Stimulated activated CD4-positive, alpha-beta T cell treated with anti-CD3 and anti-CD28 coated beads, Interleukin-2, amount 100 ng/mL, for 48 hours (primary cell): ENCODE data around the gene RNF126.
A peak's percentile ranks its signal among the peaks of the same experiment; 100 is the strongest.
"Not testable (repeated sequence)": the region's sequence is repeated elsewhere in the genome, so short reads cannot be mapped to it uniquely, and the experiment has no call there.

Experiments
- DNase-seq, 2 donors: peaks; one replicate each; pipeline ENCODE4 v3.0.0-alpha.2; 2020

The RNF126 gene

GRCh38 chr19:685454-685931 is 22.5 kb upstream of the RNF126 start:
- DNase-seq = no peak

- no peak for DNase-seq
Measured at GRCh38 chr19:682678-683320, 19.8 kb upstream of the RNF126 start.

GRCh38 chr19:681029-682019 is 18.3 kb upstream of the RNF126 start:
- DNase-seq = peak in 1 of 2 donors; percentile 95

GRCh38 chr19:680287-681028 is 17.4 kb upstream of the RNF126 start:
- peak; percentile 100 for DNase-seq

GRCh38 chr19:679418-680286 is 16.6 kb upstream of the RNF126 start:
- no peak for DNase-seq

- DNase-seq = no peak
Measured at GRCh38 chr19:678791-679388, 15.9 kb upstream of the RNF126 start.

- DNase-seq = no peak
Measured at GRCh38 chr19:677601-678436, 14.8 kb upstream of the RNF126 start.

- DNase-seq = no peak
Measured at GRCh38 chr19:677201-677600, 14.2 kb upstream of the RNF126 start.

- no peak for DNase-seq
Measured at GRCh38 chr19:676339-677105, 13.5 kb upstream of the RNF126 start, which contains the start of gene FSTL3. Gene FSTL3, plus strand, starts transcription at chr19:676392. Its CDS starts 32 bp downstream, at chr19:676424.

GRCh38 chr19:676007-676338 is 13.0 kb upstream of the RNF126 start:
- DNase-seq = no peak

GRCh38 chr19:674282-675151 is 11.5 kb upstream of the RNF126 start:
- DNase-seq = no peak

GRCh38 chr19:670609-671075 is 7.6 kb upstream of the RNF126 start:
- no peak for DNase-seq

- not testable (repeated sequence) for DNase-seq
Measured at GRCh38 chr19:668675-669434, 5.8 kb upstream of the RNF126 start.

- not testable (repeated sequence) for DNase-seq
Measured at GRCh38 chr19:666985-667573, 4.1 kb upstream of the RNF126 start.

- peak; percentile 81 to 83 for DNase-seq
Measured at GRCh38 chr19:664913-665443, 2.0 kb upstream of the RNF126 start.

GRCh38 chr19:663682-664117 is 686 bp upstream of the RNF126 start:
- DNase-seq = no peak
